Activated CD8-positive, alpha-beta memory T cell treated with anti-CD3 and anti-CD28 coated beads for 1 hour (primary cell): Measurements from ENCODE around the gene ASXL2.

ENCODE experiments used
- DNase-seq, 2 donors: peaks; one replicate each; pipeline ENCODE4 v3.0.0-alpha.2; 2020; ENCODE audit warnings: low read depth in 1 of 2; ENCODE audit errors: extremely low read depth in 1 of 2

ASXL2 gene

GRCh38 chr2:25698752-25699151 lies 179.5 kb downstream of the ASXL2 start:
- DNase-seq: no peak

DNA sequence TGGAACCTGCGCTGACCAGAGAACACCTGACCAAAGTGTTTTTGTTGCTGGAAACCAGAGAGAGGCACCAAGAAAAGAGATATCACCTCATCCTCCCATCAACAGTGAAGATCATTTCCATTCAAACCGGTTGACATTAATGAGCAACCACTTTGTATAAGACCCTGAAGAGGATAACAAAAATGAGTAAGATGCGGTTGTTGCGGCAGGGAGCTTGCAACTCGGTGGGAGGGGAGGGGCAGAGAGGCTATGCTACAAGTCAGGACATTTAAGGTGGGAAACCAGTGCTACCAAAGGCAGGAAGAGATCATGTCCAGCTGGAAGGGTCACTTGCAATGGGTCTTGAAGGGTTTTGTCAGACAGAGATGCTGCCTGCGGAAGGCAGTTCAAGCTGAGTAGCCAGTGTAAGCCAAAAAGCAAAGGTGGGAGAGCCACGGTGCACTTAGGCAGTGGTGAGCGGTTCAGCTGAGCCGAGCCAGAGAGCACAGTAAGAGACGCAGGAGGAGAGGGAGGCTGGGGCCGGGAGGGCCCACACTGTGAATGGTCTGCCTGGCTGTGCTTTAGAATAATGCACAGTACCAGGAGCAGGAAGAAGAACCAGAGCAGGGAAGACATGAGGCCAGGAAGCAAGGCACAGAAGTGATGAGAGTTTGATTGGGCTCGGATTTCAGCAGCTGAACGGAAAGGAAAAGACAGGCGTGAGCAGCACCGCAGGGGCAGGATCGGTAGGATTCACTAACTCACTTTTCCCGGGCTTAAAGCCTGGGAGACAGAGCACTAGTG lies 180.5 kb downstream of the ASXL2 start:
- no peak for DNase-seq

GRCh38 chr2:25692737-25693445 lies 185.4 kb downstream of the ASXL2 start:
- no peak for DNase-seq

DNA sequence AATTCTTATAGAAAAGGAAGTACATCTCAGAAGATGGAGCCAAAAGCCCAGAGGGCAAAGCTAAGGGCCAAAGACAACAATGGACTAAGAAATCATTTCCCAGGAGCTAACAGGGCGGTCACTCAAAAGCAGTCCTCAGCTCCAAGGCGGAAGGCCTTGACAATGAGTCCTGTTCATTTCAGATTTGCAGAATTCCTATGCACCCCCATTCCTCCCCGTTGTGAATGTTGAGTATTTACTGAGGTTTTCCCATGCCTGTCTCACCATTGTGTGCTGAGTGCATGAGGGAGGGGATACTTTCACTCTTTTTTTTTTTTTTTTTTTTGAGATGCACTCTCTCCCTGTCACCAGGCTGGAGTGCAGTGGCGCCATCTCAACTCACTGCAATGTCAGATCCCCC lies 186.1 kb downstream of the ASXL2 start:
- no peak for DNase-seq

DNA sequence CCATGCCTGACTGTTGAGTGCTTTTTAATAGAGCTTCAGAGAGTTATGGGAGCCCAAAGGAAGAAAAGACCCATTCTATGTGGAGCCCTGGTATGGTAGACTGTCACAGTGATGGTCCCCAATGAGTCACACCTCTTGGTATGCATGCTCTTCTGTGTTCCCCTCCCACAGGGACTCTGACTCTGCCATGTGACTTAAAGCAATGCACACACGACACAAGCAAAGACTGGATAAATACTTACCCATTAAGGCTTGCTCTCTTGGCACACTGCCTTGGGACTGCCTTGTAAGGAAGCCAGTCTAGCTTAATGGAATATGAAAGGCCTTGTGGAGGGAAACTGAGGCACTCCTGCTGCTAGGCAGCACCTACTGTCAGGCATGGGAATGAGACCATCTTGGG lies 188.2 kb downstream of the ASXL2 start:
- DNase-seq: no peak

DNA sequence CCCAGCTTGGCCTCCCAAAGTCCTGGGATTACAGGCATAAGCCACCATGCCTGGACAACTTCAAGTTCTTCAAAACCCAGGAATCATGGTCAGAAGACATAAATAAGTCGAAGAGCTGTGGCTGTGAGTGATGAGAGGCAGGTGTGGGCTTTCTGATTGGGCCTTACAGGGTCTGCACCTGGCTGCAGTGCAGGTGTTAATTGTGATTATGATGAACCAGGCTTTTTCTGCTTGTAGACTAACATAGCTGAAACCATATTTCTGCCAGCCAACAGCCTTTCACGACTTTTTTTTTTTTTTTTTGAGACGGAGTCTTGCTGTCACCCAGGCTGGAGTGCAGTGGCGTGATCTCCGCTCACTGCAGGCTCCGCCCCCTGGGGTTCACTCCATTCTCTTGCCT lies 190.1 kb downstream of the ASXL2 start:
- no peak for DNase-seq

- no peak for DNase-seq
These were observed 192.5 kb downstream of the ASXL2 start for GRCh38 chr2:25685741-25686140.

DNA sequence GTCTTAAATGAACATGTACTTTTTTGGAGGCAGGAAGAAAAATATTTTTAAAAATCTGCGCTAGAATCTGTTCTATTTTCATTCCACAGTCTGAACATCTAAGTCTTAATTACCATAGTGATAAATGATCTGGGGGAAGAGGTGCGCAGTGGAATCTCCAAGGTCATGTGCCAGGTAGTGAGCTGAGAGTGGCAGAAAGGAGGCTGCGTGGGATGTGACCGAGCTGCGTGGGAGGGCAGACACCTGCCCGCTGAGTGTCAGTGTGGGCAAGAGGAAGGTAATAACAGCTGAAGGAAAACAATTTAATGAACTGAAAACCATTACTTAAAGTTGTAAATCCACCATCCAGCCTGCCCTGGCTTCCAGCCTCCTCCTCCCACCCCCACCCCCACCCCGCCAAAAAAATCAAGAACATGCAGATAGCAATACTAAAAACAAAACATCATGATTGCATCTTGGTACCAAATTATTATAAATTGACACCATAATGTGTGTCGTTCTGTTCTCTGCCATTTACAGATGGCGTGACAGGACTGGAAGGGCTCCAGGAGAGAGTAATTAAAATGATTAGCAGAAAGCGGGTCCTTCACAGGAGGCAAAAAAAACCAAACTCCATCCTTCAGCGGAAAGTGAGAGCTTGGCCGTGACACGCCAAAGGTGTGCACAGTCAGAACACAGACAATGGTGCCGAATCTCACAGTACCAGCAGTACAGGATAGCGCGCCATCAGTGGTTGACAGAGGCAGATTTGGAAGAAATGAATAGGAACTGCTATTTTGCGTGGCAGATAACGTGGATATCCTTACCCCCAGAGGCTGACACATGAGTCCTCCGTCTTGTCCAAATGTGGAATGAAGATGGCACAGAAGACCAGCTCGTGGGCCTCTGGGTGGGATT lies 193.5 kb downstream of the ASXL2 start:
- no peak for DNase-seq
